GM12873 (cell line): ENCODE measurements around the gene PTGFRN.

Experiments
- TF ChIP-seq, protein P1 (sequence below): IDR thresholded peaks from 2 replicates; pipeline ENCODE4 v1.5.1; 2012; ENCODE audit warnings: low read depth, mild to moderate bottlenecking, moderate library complexity, low read length, control low read depth; ENCODE audit not compliant: insufficient read depth; ENCODE audit errors: missing control alignments

PTGFRN gene

DNA sequence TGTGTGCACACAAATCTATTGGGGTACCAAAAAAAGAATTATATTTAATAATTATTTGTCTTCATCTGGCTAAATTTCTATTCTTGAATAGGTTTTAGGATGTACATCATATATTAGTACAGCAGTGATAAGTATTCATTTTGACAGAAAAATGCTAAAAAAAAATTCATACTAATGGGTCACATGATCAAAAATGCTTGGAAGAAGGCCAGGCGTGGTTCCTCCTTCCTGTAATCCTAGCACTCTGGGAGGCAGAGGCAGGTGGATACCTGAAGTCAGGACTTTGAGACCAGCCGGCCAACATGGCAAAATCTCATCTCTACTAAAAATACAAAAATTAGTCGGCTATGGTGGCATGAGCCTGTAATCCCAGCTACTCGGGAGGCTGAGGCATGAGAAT is 26.9 kb upstream of the PTGFRN start:
- TF ChIP-seq, protein P1, sequence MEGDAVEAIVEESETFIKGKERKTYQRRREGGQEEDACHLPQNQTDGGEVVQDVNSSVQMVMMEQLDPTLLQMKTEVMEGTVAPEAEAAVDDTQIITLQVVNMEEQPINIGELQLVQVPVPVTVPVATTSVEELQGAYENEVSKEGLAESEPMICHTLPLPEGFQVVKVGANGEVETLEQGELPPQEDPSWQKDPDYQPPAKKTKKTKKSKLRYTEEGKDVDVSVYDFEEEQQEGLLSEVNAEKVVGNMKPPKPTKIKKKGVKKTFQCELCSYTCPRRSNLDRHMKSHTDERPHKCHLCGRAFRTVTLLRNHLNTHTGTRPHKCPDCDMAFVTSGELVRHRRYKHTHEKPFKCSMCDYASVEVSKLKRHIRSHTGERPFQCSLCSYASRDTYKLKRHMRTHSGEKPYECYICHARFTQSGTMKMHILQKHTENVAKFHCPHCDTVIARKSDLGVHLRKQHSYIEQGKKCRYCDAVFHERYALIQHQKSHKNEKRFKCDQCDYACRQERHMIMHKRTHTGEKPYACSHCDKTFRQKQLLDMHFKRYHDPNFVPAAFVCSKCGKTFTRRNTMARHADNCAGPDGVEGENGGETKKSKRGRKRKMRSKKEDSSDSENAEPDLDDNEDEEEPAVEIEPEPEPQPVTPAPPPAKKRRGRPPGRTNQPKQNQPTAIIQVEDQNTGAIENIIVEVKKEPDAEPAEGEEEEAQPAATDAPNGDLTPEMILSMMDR = no peak

- TF ChIP-seq, protein P1 = no peak
These were observed 23.3 kb upstream of the PTGFRN start for GRCh38 chr1:116886291-116886878.

DNA sequence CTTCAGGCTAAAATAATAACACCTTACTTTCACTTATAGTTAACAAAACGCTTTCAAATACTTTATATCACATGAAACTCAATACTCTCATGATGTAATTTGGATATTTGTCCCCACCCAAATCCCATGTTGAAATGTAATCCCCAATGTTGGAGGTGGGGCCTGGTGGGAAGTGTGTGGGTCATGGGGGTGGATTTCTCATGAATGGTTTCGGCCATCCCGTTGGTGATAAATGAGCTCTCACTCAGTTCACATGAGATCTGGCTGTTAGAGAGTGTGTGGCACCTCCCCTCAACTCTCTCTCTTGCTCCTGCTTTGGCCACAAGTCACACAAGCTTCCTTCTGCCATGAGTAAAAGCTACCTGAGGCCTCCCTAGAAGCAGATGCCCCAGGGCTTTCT is 22.5 kb upstream of the PTGFRN start:
- TF ChIP-seq, protein P1 = no peak

DNA sequence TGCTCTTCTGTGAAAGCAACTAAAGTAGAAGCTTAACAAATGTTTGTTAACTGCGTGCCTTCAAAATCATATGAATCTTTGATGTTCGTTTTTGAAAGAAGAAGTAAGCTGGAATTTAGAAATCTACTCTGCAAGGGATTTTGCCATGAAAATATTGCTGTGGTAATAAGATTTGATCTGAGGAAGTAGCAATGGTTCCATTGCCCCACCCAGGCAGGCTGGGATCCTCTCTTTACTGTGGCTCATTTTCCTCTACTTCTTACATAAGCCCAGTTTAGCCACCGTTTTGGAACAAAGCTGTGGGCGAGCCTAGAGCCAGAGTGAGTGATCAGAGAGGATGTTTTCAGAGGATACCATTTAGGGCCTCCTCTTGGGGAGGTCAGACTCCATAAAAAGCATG is 20.3 kb upstream of the PTGFRN start:
- TF ChIP-seq, protein P1 = no peak

DNA sequence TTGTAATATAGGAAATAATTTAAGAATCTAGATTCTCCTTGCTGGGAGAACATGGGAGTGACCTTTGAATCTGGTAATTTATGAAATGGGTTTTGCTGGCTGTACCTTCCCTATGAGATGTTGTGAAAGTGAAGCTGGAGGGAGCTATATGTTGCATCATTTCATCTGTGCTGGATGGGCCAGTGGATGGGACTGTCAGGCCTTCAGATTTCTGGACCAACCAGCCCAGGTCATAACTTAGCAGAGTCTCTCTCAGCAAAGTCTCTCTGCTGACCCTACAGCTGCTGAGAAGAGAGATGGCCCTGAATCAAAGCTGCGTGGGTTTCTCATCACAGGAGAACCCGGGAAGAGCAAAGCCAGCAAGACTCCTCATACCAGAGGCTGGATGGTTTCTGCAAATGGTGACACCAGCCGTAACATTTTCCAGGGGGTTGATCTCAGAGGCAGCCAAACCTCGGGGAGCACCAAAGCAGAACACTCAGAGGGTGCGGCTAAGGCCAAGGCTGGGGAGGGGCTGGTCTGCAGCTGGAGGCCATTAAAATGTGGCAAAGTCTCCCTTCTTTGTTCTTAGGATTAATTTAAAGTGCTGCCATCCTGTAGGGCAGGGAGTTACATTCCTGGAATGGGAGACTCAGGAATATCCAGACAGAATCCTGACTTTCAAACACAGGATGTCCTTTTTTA is 18.2 kb upstream of the PTGFRN start:
- TF ChIP-seq, protein P1 = no peak

DNA sequence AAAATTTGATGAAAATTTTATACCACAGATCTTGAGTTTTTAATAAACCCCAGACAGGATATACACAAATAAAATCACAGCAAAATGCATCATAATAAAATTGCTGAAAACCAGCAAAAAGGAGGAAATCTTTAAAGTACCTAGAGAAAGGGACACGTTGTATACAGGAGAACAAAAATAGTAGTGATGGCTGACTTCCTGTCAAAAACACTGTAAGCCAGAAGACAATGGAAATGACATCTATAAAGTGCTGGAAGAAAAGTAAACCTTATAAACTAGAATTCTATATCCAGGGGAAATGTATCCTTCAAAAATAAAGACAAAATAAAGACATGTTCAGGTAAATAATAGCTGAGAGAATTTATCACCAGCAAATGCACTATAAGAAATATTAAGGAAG is 14.6 kb upstream of the PTGFRN start:
- TF ChIP-seq, protein P1 = no peak

GRCh38 chr1:116899529-116899928 is 10.2 kb upstream of the PTGFRN start:
- TF ChIP-seq, protein P1 = no peak
